ENCODE data around the gene POLR3K.

The POLR3K gene

GRCh38 chr16:9903-10665, 43.3 kb downstream of the POLR3K start:
- CTCF ChIA-PET = no interaction called here
- TF ChIP-seq CTCF (IDR thresholded peaks at IDR 0.05; ENCODE audit: control extremely low read depth, extremely low read depth, low read depth, missing control alignments) = no peak
- POLR2A ChIA-PET = no interaction called here
- DNase-seq (ENCODE audit: extremely low spot score) = no peak

Measured in GM10248 (cell line).